ENCODE data around the gene TREH.

DNA sequence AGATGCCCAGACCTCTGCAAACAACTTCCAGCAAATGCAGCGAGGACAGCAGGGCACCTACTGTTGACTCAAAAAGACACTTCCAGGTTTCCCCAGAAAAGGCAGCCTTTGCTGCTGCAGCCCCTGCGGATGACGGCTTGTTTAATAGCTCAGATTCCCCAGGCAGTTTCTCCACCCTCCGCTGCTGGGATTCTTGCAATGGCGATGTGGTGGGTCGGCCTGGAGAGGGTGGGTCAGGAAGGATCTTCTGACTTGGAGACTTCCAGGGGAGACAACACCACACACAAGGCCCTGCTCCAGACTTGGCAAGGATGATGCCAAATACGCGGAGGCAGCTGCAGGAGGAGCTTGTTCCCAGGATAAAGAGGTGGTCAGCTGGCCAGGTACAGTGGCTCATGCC is 17.9 kb upstream of the TREH start:
- TF ChIP-seq POLR2A (IDR thresholded peaks at IDR 0.05; ENCODE audit: low read depth, low read length) (no peak), POLR2AphosphoS5 (IDR thresholded peaks at IDR 0.05; ENCODE audit: low read depth, low read length) (no peak)
